22Rv1 (cell line): Measurements from ENCODE around the gene NOTCH1.

Experiments
- ZFX ChIP-seq: fragments of 450-650 bp; IDR thresholded peaks from 2 replicates; pipeline ENCODE4 v1.6.1; 2017; ENCODE audit warnings: antibody characterized with exemption, borderline replicate concordance
- TF ChIP-seq, protein P1 (sequence below): fragments of 450-650 bp; IDR thresholded peaks from 2 replicates; pipeline ENCODE4 v1.5.1; 2017; ENCODE audit warnings: mild to moderate bottlenecking

DNA sequence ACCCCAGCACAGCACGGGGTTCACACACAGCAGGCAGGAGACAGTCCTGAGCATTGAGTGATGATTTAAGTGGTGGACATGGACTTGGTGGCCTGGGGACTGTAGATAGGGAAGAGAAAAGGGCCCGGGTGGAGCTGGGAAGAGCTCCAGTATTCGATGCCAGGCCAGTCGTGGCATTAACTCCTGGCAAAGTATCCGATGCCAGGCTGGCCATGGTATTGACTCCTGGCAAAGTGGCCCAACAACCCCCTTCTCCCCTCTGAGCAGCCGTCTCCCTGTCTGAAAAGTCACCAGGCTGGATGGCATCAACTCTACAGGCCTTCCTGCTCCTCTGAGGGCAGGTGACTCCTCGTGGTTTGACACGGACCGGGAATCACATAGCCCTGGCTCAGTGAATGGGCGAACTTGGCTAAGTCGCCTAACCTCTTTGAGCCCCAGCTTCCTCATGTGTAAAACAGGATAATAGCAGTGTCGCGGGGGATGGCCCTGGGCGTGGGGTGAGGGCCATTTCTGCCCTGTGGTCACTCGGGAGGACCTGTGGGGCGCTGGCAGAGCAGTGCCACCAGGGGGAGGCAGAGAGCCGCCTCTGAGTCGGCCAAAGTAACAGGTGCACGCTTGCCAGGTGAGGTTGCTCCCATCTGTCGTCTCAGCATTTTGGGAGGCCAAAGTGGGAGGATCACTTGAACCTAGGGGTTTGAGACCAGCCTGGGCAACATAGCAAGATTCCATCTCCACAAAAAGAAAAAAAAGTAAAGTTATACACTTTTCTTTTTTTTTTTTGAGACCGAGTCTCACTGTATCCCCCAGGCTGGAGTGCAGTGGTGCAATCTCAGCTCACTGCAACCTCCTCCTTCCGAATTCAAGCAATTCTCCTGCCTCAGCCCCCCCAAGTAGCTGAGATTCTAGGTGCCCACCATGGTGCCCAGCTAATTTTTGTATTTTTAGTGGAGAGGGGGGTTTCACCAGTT lies 57.3 kb downstream of the NOTCH1 start:
- TF ChIP-seq, protein P1, sequence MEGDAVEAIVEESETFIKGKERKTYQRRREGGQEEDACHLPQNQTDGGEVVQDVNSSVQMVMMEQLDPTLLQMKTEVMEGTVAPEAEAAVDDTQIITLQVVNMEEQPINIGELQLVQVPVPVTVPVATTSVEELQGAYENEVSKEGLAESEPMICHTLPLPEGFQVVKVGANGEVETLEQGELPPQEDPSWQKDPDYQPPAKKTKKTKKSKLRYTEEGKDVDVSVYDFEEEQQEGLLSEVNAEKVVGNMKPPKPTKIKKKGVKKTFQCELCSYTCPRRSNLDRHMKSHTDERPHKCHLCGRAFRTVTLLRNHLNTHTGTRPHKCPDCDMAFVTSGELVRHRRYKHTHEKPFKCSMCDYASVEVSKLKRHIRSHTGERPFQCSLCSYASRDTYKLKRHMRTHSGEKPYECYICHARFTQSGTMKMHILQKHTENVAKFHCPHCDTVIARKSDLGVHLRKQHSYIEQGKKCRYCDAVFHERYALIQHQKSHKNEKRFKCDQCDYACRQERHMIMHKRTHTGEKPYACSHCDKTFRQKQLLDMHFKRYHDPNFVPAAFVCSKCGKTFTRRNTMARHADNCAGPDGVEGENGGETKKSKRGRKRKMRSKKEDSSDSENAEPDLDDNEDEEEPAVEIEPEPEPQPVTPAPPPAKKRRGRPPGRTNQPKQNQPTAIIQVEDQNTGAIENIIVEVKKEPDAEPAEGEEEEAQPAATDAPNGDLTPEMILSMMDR: peak; percentile 97
- TF ChIP-seq ZFX: no peak
